Stomach smooth muscle (tissue), 2 donors: ENCODE measurements around the gene ZNF619.
A peak's percentile ranks its signal among the peaks of the same experiment; 100 is the strongest.

ENCODE experiments used
- H3K27ac ChIP-seq: one replicate; pipeline ENCODE4 v1.7.0; 2013; ENCODE audit warnings: mild to moderate bottlenecking, low read length, inconsistent platforms
- H3K27me3 ChIP-seq, 2 donors: one replicate each; pipeline ENCODE4 v1.7.0; 2013; ENCODE audit warnings: low read length in 2 of 2; ENCODE audit not compliant: insufficient read depth in 2 of 2, control insufficient read depth in 1 of 2
- H3K36me3 ChIP-seq, 2 donors: one replicate each; pipeline ENCODE4 v1.7.0; 2013; ENCODE audit warnings: low read length in 2 of 2; ENCODE audit not compliant: control insufficient read depth in 2 of 2, insufficient read depth in 2 of 2
- H3K4me1 ChIP-seq: one replicate; pipeline ENCODE4 v1.7.0; 2013; ENCODE audit warnings: low read length; ENCODE audit not compliant: control insufficient read depth, insufficient read depth
- H3K4me3 ChIP-seq, 2 donors: one replicate each; pipeline ENCODE4 v1.7.0; 2013; ENCODE audit warnings: low read length in 2 of 2
- H3K9ac ChIP-seq, 2 donors: one replicate each; pipeline ENCODE4 v1.7.0; 2013; ENCODE audit warnings: low read length in 2 of 2, mild to moderate bottlenecking in 1 of 2
- H3K9me3 ChIP-seq, 2 donors: one replicate each; pipeline ENCODE4 v1.7.0; 2013; ENCODE audit warnings: low read length in 2 of 2; ENCODE audit not compliant: control insufficient read depth in 2 of 2
- donor health status: healthy.
- donor health status: Pancreatic carcinoma.

ZNF619 gene

GRCh38 chr3:40465111-40465407 is 11.9 kb upstream of the ZNF619 start:
- peaks cover 17 to 26% of the 10 kb centered on the region in 2 donors for H3K36me3 ChIP-seq
- no peaks in the 10 kb centered on the region for H3K4me1 ChIP-seq
- no peak overlapping the region for H3K27ac ChIP-seq
- H3K9ac ChIP-seq = no peak overlapping the region
- H3K27me3 ChIP-seq = no peaks in the 10 kb centered on the region
- no peak overlapping the region for H3K4me3 ChIP-seq
- H3K9me3 ChIP-seq = no peaks in the 10 kb centered on the region

- H3K9ac ChIP-seq = no peak overlapping the region
- H3K4me1 ChIP-seq = no peaks in the 10 kb centered on the region
- no peaks in the 10 kb centered on the region for H3K9me3 ChIP-seq
- peaks cover 13 to 23% of the 10 kb centered on the region in 2 donors for H3K36me3 ChIP-seq
- H3K27me3 ChIP-seq = no peaks in the 10 kb centered on the region
- H3K4me3 ChIP-seq = no peak overlapping the region
- H3K27ac ChIP-seq = no peak overlapping the region
Measured at GRCh38 chr3:40465456-40465855, 11.5 kb upstream of the ZNF619 start.

GRCh38 chr3:40468018-40468417 is 8.9 kb upstream of the ZNF619 start:
- Histone ChIP-seq H3K36me3 (peaks cover 6 to 14% of the 10 kb centered on the region in 2 donors), H3K27me3 (no peaks in the 10 kb centered on the region), H3K27ac (no peak overlapping the region), H3K9ac (no peak overlapping the region), H3K4me1 (no peaks in the 10 kb centered on the region), H3K4me3 (no peak overlapping the region), H3K9me3 (no peaks in the 10 kb centered on the region)

- H3K4me1 ChIP-seq = no peaks in the 10 kb centered on the region
- H3K9ac ChIP-seq = no peak overlapping the region
- H3K27ac ChIP-seq = no peak overlapping the region
- no peaks in the 10 kb centered on the region for H3K36me3 ChIP-seq
- no peaks in the 10 kb centered on the region for H3K9me3 ChIP-seq
- no peaks in the 10 kb centered on the region for H3K27me3 ChIP-seq
- no peak overlapping the region for H3K4me3 ChIP-seq
Measured at GRCh38 chr3:40470701-40471100, 6.2 kb upstream of the ZNF619 start.

- H3K27me3 ChIP-seq = no peaks in the 10 kb centered on the region
- peak overlapping the region; percentile 37 to 63 for H3K9ac ChIP-seq
- H3K9me3 ChIP-seq = no peaks in the 10 kb centered on the region
- peaks cover 17 to 25% of the 10 kb centered on the region in 2 donors for H3K36me3 ChIP-seq
- H3K4me3 ChIP-seq = peak overlapping the region; percentile 71 to 94
- no peak overlapping the region for H3K27ac ChIP-seq
- peaks cover 8% of the 10 kb centered on the region for H3K4me1 ChIP-seq
Measured at GRCh38 chr3:40477666-40478065, 744 bp downstream of the ZNF619 start.

GRCh38 chr3:40487172-40487571 is 10.2 kb downstream of the ZNF619 start:
- no peaks in the 10 kb centered on the region for H3K4me1 ChIP-seq
- peaks cover 30 to 33% of the 10 kb centered on the region in 2 donors for H3K36me3 ChIP-seq
- no peak overlapping the region for H3K9ac ChIP-seq
- H3K9me3 ChIP-seq = peaks cover 3 to 16% of the 10 kb centered on the region in 2 donors
- no peak overlapping the region for H3K27ac ChIP-seq
- H3K4me3 ChIP-seq = no peak overlapping the region
- no peaks in the 10 kb centered on the region for H3K27me3 ChIP-seq

GRCh38 chr3:40490916-40491315 is 14.0 kb downstream of the ZNF619 start:
- H3K9ac ChIP-seq = no peak overlapping the region
- H3K4me1 ChIP-seq = no peaks in the 10 kb centered on the region
- no peak overlapping the region for H3K4me3 ChIP-seq
- H3K27ac ChIP-seq = no peak overlapping the region
- H3K27me3 ChIP-seq = no peaks in the 10 kb centered on the region
- H3K9me3 ChIP-seq = peaks cover 3 to 16% of the 10 kb centered on the region in 2 donors
- peaks cover 19 to 21% of the 10 kb centered on the region in 2 donors for H3K36me3 ChIP-seq

- Histone ChIP-seq H3K27me3 (no peaks in the 10 kb centered on the region), H3K4me1 (no peaks in the 10 kb centered on the region)
Measured at GRCh38 chr3:40494698-40495097, 17.8 kb downstream of the ZNF619 start.

GRCh38 chr3:40497288-40497687 is 20.4 kb downstream of the ZNF619 start:
- Histone ChIP-seq H3K9ac (no peak overlapping the region), H3K4me3 (no peak overlapping the region), H3K27me3 (no peaks in the 10 kb centered on the region), H3K36me3 (no peaks in the 10 kb centered on the region), H3K4me1 (no peaks in the 10 kb centered on the region), H3K27ac (no peak overlapping the region), H3K9me3 (no peaks in the 10 kb centered on the region)

More at GRCh38 chr3:40494698-40495097, 17.8 kb downstream of the ZNF619 start:
- Histone ChIP-seq H3K9me3 (no peaks in the 10 kb centered on the region), H3K36me3 (no peaks in the 10 kb centered on the region), H3K27ac (no peak overlapping the region), H3K4me3 (no peak overlapping the region), H3K9ac (no peak overlapping the region)

- H3K27me3 ChIP-seq = no peaks in the 10 kb centered on the region
- no peaks in the 10 kb centered on the region for H3K9me3 ChIP-seq
- no peak overlapping the region for H3K27ac ChIP-seq
- no peaks in the 10 kb centered on the region for H3K36me3 ChIP-seq
- no peaks in the 10 kb centered on the region for H3K4me1 ChIP-seq
- H3K4me3 ChIP-seq = no peak overlapping the region
- no peak overlapping the region for H3K9ac ChIP-seq
Measured at GRCh38 chr3:40499952-40500351, 23.0 kb downstream of the ZNF619 start.

- no peak overlapping the region for H3K27ac ChIP-seq
- no peaks in the 10 kb centered on the region for H3K27me3 ChIP-seq
- H3K9ac ChIP-seq = no peak overlapping the region
- no peak overlapping the region for H3K4me3 ChIP-seq
- no peaks in the 10 kb centered on the region for H3K9me3 ChIP-seq
- no peaks in the 10 kb centered on the region for H3K36me3 ChIP-seq
- peaks cover 7% of the 10 kb centered on the region for H3K4me1 ChIP-seq
Measured at GRCh38 chr3:40502034-40502433, 25.1 kb downstream of the ZNF619 start.
